SK-N-SH treated with all-trans-retinoic acid at 6 μM for 48 hours (cell line): ENCODE data around the gene FIGNL2.
A peak's percentile ranks its signal among the peaks of the same experiment; 100 is the strongest.

Source experiments
- ARNTL ChIP-seq: fragments of 450-650 bp; formaldehyde crosslinking; IDR thresholded peaks from 2 replicates; pipeline ENCODE4 v1.5.0; 2020; ENCODE audit warnings: low read depth, mild to moderate bottlenecking, moderate library complexity, borderline replicate concordance
- BACH2 ChIP-seq: fragments of 250-450 bp; sonication (Bioruptor Pico); IDR thresholded peaks from 2 replicates; pipeline ENCODE4 v1.9.0; 2021; ENCODE audit warnings: mild to moderate bottlenecking, borderline replicate concordance
- CREB5 ChIP-seq: fragments of 250-450 bp; sonication (Bioruptor Pico); IDR thresholded peaks from 2 replicates; pipeline ENCODE4 v1.5.1; 2020; ENCODE audit warnings: low read depth, mild to moderate bottlenecking, moderate library complexity
- CSDC2 ChIP-seq: fragments of 250-450 bp; sonication (Bioruptor Pico); IDR thresholded peaks from 2 replicates; pipeline ENCODE4 v1.5.0; 2020; ENCODE audit warnings: mild to moderate bottlenecking, moderate library complexity
- ESRRG ChIP-seq: fragments of 250-450 bp; sonication (Bioruptor Pico); IDR thresholded peaks from 2 replicates; pipeline ENCODE4 v1.6.1; 2021; ENCODE audit warnings: mild to moderate bottlenecking
- PPARA ChIP-seq: fragments of 250-450 bp; sonication (Bioruptor Pico); IDR thresholded peaks from 2 replicates; pipeline ENCODE4 v1.5.0; 2020; ENCODE audit warnings: mild to moderate bottlenecking, borderline replicate concordance
- RARB ChIP-seq: fragments of 250-450 bp; sonication (Bioruptor Pico); IDR thresholded peaks from 2 replicates; pipeline ENCODE4 v1.8.0; 2021; ENCODE audit warnings: mild to moderate bottlenecking, moderate library complexity
- SNAI2 ChIP-seq: fragments of 250-450 bp; sonication (Bioruptor Pico); IDR thresholded peaks from 2 replicates; pipeline ENCODE4 v1.5.0; 2020; ENCODE audit warnings: mild to moderate bottlenecking, moderate library complexity
- TCF4 ChIP-seq: fragments of 250-450 bp; sonication (Bioruptor Pico); IDR thresholded peaks from 2 replicates; pipeline ENCODE4 v1.8.0; 2021; ENCODE audit warnings: mild to moderate bottlenecking, moderate library complexity, borderline replicate concordance
- TOX ChIP-seq: fragments of 250-450 bp; sonication (Bioruptor Pico); IDR thresholded peaks from 2 replicates; pipeline ENCODE4 v1.8.0; 2021; ENCODE audit warnings: mild to moderate bottlenecking, moderate library complexity, borderline replicate concordance
- TSHZ2 ChIP-seq: fragments of 250-450 bp; sonication (Bioruptor Pico); IDR thresholded peaks from 2 replicates; pipeline ENCODE4 v1.5.0; 2020; ENCODE audit warnings: mild to moderate bottlenecking, moderate library complexity
- ZFP30 ChIP-seq: fragments of 450-650 bp; formaldehyde crosslinking; IDR thresholded peaks from 2 replicates; pipeline ENCODE4 v1.5.0; 2022; ENCODE audit warnings: mild to moderate bottlenecking, moderate library complexity
- ZNF70 ChIP-seq: fragments of 450-650 bp; formaldehyde crosslinking; IDR thresholded peaks from 2 replicates; pipeline ENCODE4 v1.5.0; 2020; ENCODE audit warnings: mild to moderate bottlenecking, moderate library complexity
- ZNF8 ChIP-seq: fragments of 450-650 bp; formaldehyde crosslinking; IDR thresholded peaks from 2 replicates; pipeline ENCODE4 v1.5.0; 2020; ENCODE audit warnings: mild to moderate bottlenecking, moderate library complexity

DNA sequence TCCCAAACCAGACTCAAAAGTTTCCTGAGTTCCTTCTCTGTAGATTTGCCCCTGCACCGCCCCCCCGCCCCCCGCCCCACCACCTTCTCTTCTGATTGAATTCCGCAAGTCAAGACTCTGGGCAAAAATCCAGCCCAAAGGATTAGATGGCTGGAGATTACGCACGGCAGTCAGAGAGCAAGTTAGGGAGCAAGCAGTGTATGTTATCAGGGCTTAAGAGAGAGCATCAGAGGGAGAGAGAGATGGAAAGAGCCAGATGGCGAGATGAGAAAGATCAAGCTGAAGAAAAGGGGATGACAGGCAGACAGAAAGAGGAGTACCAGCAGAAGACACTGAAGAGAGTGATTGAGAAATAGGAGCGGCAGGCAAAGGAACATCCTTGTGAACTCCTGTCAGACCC is 25.5 kb upstream of the FIGNL2 start:
- TF ChIP-seq ESRRG (no peak), PPARA (CRISPR knock-in tag) (no peak), TCF4 (CRISPR knock-in tag) (no peak), ZNF8 (no peak), ZFP30 (CRISPR knock-in tag) (peak; percentile 85), ARNTL (CRISPR knock-in tag) (no peak), RARB (CRISPR knock-in tag) (no peak), BACH2 (CRISPR knock-in tag) (no peak), CREB5 (CRISPR knock-in tag) (no peak), TOX (CRISPR knock-in tag) (no peak), ZNF70 (CRISPR knock-in tag) (no peak), TSHZ2 (CRISPR knock-in tag) (no peak), CSDC2 (CRISPR knock-in tag) (no peak), SNAI2 (no peak)
